Fibroblast of lung (primary cell): ENCODE measurements around the gene DMRTC1.
"Not testable (repeated sequence)": the region's sequence is repeated elsewhere in the genome, so short reads cannot be mapped to it uniquely, and the experiment has no call there.

ENCODE experiments used
- CTCF ChIP-seq, 2 donors: IDR thresholded peaks in 1 of 2; conservative IDR thresholded peaks in 1 of 2; 1 replicate in 1 of 2; 2 replicates in 1 of 2; pipeline ENCODE4 v1.5.1; 2011 to 2012; ENCODE audit warnings: low read length in 2 of 2, control low read depth in 1 of 2, inconsistent platforms in 1 of 2, low read depth in 1 of 2, mild to moderate bottlenecking in 1 of 2
- EZH2 ChIP-seq: IDR thresholded peaks from 2 replicates; pipeline ENCODE4 v1.5.1; 2012; ENCODE audit warnings: low read length, control low read depth, mild to moderate bottlenecking; ENCODE audit errors: missing control alignments

GRCh38 chrX:72980894-72981469 is 37.3 kb upstream of the DMRTC1 start:
- not testable (repeated sequence) for TF ChIP-seq CTCF (conservative IDR thresholded peaks at IDR 0.05 in 1 of 2, IDR thresholded peaks at IDR 0.05 in 1 of 2; ENCODE audit: low read depth in 1 of 2, low read length in 2 of 2); EZH2
